Gastroesophageal sphincter (tissue), 4 donors: ENCODE measurements around the gene REPS2. TPM values are rescaled to one million over a fixed set of nuclear protein-coding genes. Genes with fewer than 3 reads are reported as not detected.
A peak's percentile ranks its signal among the peaks of the same experiment; 100 is the strongest.

Experiments
- ATAC-seq: fragments of 150-250 bp; one replicate; pipeline ENCODE4 v1.9.1; 2016; ENCODE audit warnings: mild to moderate bottlenecking, moderate library complexity
- H3K27ac ChIP-seq, 4 donors: fragments of 200-600 bp; sonication (generic) in 3 of 4; 1 replicate in 3 of 4; 2 replicates in 1 of 4; pipeline ENCODE4 v1.5.1; 2016 to 2019
- H3K27me3 ChIP-seq: fragments of 200-600 bp; sonication (generic); one replicate; pipeline ENCODE4 v1.5.1; 2019
- H3K36me3 ChIP-seq, 2 donors: fragments of 200-600 bp; sonication (generic); one replicate each; pipeline ENCODE4 v1.5.1; 2019; ENCODE audit warnings: control low read depth in 1 of 2
- H3K4me1 ChIP-seq, 3 donors: fragments of 200-600 bp; sonication (generic); 1 replicate in 2 of 3; 2 replicates in 1 of 3; pipeline ENCODE4 v1.5.1; 2016 to 2019; ENCODE audit warnings: control low read depth in 2 of 3
- H3K4me3 ChIP-seq, 2 donors: fragments of 200-600 bp; sonication (generic); one replicate each; pipeline ENCODE4 v1.5.1; 2019; ENCODE audit warnings: mild to moderate bottlenecking in 1 of 2, moderate library complexity in 1 of 2
- H3K9me3 ChIP-seq, 3 donors: fragments of 200-600 bp; sonication (generic); one replicate each; pipeline ENCODE4 v1.5.1; 2017 to 2019; ENCODE audit warnings: control low read depth in 2 of 3
- CTCF ChIP-seq, 4 experiments: fragments of 200-600 bp in 2 of 4; fragments of 450-650 bp in 2 of 4; sonication (generic) in 1 of 4; IDR thresholded peaks; one replicate each; pipeline ENCODE4 v1.5.1; 2017 to 2019; ENCODE audit warnings: antibody characterized with exemption in 4 of 4, mild to moderate bottlenecking in 2 of 4, moderate library complexity in 2 of 4
- EP300 ChIP-seq: sonication (generic); formaldehyde crosslinking; IDR thresholded peaks from one replicate; pipeline ENCODE4 v1.6.1; 2017; ENCODE audit warnings: antibody characterized with exemption, mild to moderate bottlenecking
- POLR2A ChIP-seq, 2 donors: fragments of 450-650 bp; IDR thresholded peaks; one replicate each; pipeline ENCODE4 v1.6.1; 2017; ENCODE audit warnings: antibody characterized with exemption in 2 of 2, mild to moderate bottlenecking in 2 of 2, moderate library complexity in 1 of 2
- POLR2AphosphoS5 ChIP-seq: sonication (generic); formaldehyde crosslinking; IDR thresholded peaks from one replicate; pipeline ENCODE4 v1.6.1; 2017; ENCODE audit warnings: antibody characterized with exemption
- WGBS, 2 donors: methylation state at CpG; one replicate each; pipeline ENCODE4 v1.1.5; 2018; ENCODE audit warnings: low coverage in 1 of 2; 5-methylcytosine and 5-hydroxymethylcytosine counted together
- total RNA-seq, 4 donors: library from RNA; depleted of rRNA; stranded (reverse); fragments of >200 nt; gene quantifications; one replicate each; pipeline ENCODE4 v1.1.0, GENCODE V29; 2016

Gene REPS2
- total RNA-seq, result 10 to 100 TPM; 19.8 to 39.8 (median 24.9) TPM

GRCh38 chrX:16946361-16946964, at the start of gene REPS2:
Gene REPS2, plus strand, starts transcription at chrX:16946658. Its CDS starts 204 bp downstream, at chrX:16946862.
- Histone ChIP-seq H3K27ac (peak within 1 kb of the TSS in 3 of 4 donors; percentile 31 to 63 (median 43)), H3K9me3 (no peaks in the 10 kb centered on the region), H3K4me1 (peaks cover 0 to 13% (median 0%) of the 10 kb centered on the region in 3 donors), H3K27me3 (no peaks in the 10 kb centered on the region), H3K36me3 (no peaks in the 10 kb centered on the region), H3K4me3 (peak within 1 kb of the TSS; percentile 55 to 72)
- peak; percentile 97 for ATAC-seq
- no CpG with 5 or more reads among the region's 71 CpGs for WGBS, 2 donors
- TF ChIP-seq POLR2AphosphoS5 (no peak), EP300 (no peak), CTCF (IDR thresholded peaks at IDR 0.05) (peak in 1 of 4 experiments; percentile 7)

GRCh38 chrX:16897445-16897844, 49.0 kb upstream of the REPS2 start:
- WGBS, 2 donors, result no CpG with 5 or more reads among the region's 2 CpGs
- ATAC-seq, result no peak
- Histone ChIP-seq H3K4me3 (no peak overlapping the region), H3K27me3 (no peaks in the 10 kb centered on the region), H3K27ac (no peak overlapping the region), H3K9me3 (no peaks in the 10 kb centered on the region), H3K36me3 (no peaks in the 10 kb centered on the region), H3K4me1 (no peaks in the 10 kb centered on the region)
- TF ChIP-seq CTCF (IDR thresholded peaks at IDR 0.05) (no peak), EP300 (no peak), POLR2A (IDR thresholded peaks at IDR 0.05) (no peak), POLR2AphosphoS5 (no peak)

- H3K9me3 ChIP-seq, result no peaks in the 10 kb centered on the region
- H3K4me3 ChIP-seq, result no peak overlapping the region
- no peak overlapping the region for H3K27ac ChIP-seq
- no peaks in the 10 kb centered on the region for H3K27me3 ChIP-seq
- H3K4me1 ChIP-seq, result no peaks in the 10 kb centered on the region
- no peak for ATAC-seq
- H3K36me3 ChIP-seq, result no peaks in the 10 kb centered on the region
- TF ChIP-seq CTCF (IDR thresholded peaks at IDR 0.05) (no peak), EP300 (no peak), POLR2A (IDR thresholded peaks at IDR 0.05) (no peak), POLR2AphosphoS5 (no peak)
- WGBS, 2 donors, result 27 to 47% methylated on average over 2 to 3 of the region's 8 CpGs
Observed at GRCh38 chrX:16903274-16904022, 43.0 kb upstream of the REPS2 start.

GRCh38 chrX:16910376-16910775, 36.1 kb upstream of the REPS2 start:
- no peaks in the 10 kb centered on the region for H3K27me3 ChIP-seq
- no peaks in the 10 kb centered on the region for H3K36me3 ChIP-seq
- no peak overlapping the region for H3K27ac ChIP-seq
- H3K4me1 ChIP-seq, result no peaks in the 10 kb centered on the region
- H3K4me3 ChIP-seq, result no peak overlapping the region
- no peak for ATAC-seq
- TF ChIP-seq POLR2AphosphoS5 (no peak), POLR2A (IDR thresholded peaks at IDR 0.05) (no peak), CTCF (IDR thresholded peaks at IDR 0.05) (no peak), EP300 (no peak)
- 71% methylated on average over 1 of the region's 1 CpG; no CpG with 5 or more reads in 1 of the 2 donors for WGBS, 2 donors
- H3K9me3 ChIP-seq, result no peaks in the 10 kb centered on the region

GRCh38 chrX:16914058-16914457, 32.4 kb upstream of the REPS2 start:
- no peak for TF ChIP-seq EP300
- TF ChIP-seq POLR2AphosphoS5, result no peak
- TF ChIP-seq CTCF (IDR thresholded peaks at IDR 0.05), result no peak
- TF ChIP-seq POLR2A (IDR thresholded peaks at IDR 0.05), result no peak
- WGBS, 2 donors, result 56 to 61% methylated on average over 3 of the region's 3 CpGs
- Histone ChIP-seq H3K27ac (no peak overlapping the region), H3K9me3 (no peaks in the 10 kb centered on the region), H3K27me3 (no peaks in the 10 kb centered on the region), H3K36me3 (no peaks in the 10 kb centered on the region), H3K4me3 (no peak overlapping the region), H3K4me1 (no peaks in the 10 kb centered on the region)
- peak; percentile 34 for ATAC-seq
